GM23338 (cell line): ENCODE measurements around the gene RSPRY1. TPM values are rescaled to one million over a fixed set of nuclear protein-coding genes. Genes with fewer than 3 reads are reported as not detected.
"Not testable (repeated sequence)": the region's sequence is repeated elsewhere in the genome, so short reads cannot be mapped to it uniquely, and the experiment has no call there.

ENCODE experiments used
- ATAC-seq: fragments of 200-7000 bp; cut with Tn5 transposase; 3 replicates; pipeline ENCODE4 v1.9.1; 2020
- DNase-seq: peaks from one replicate; pipeline ENCODE4 v3.0.0-alpha.2; 2015; ENCODE audit warnings: low spot score
- H2AFZ ChIP-seq: fragments of 200-600 bp; sonication (generic); 2 replicates; pipeline ENCODE4 v1.8.0; 2016; ENCODE audit warnings: antibody characterized with exemption, mild to moderate bottlenecking, moderate library complexity
- H3F3A ChIP-seq: fragments of 200-600 bp; sonication (generic); replicated peaks from 2 replicates; pipeline ENCODE4 v1.8.0; 2017; ENCODE audit warnings: antibody characterized with exemption, mixed run types, low read depth
- H3K27ac ChIP-seq: fragments of 200-600 bp; sonication (generic); 2 replicates; pipeline ENCODE4 v1.6.1; 2016; ENCODE audit warnings: low read depth
- H3K27me3 ChIP-seq: fragments of 200-600 bp; sonication (generic); 2 replicates; pipeline ENCODE4 v1.8.0; 2016; ENCODE audit warnings: mild to moderate bottlenecking, mixed run types, moderate library complexity; ENCODE audit not compliant: insufficient read depth
- H3K36me3 ChIP-seq: fragments of 200-600 bp; sonication (generic); 2 replicates; pipeline ENCODE4 v1.8.0; 2016; ENCODE audit warnings: mild to moderate bottlenecking; ENCODE audit not compliant: insufficient read depth
- H3K4me1 ChIP-seq: fragments of 200-600 bp; sonication (generic); 2 replicates; pipeline ENCODE4 v1.8.0; 2016; ENCODE audit warnings: mild to moderate bottlenecking, moderate library complexity; ENCODE audit not compliant: insufficient read depth
- H3K4me2 ChIP-seq: fragments of 200-600 bp; sonication (generic); 2 replicates; pipeline ENCODE4 v1.7.1; 2017; ENCODE audit warnings: mixed run types
- H3K4me3 ChIP-seq: fragments of 200-600 bp; sonication (generic); 2 replicates; pipeline ENCODE4 v1.6.1; 2016; ENCODE audit warnings: mixed run types
- H3K79me2 ChIP-seq: fragments of 200-600 bp; sonication (generic); replicated peaks from 2 replicates; pipeline ENCODE4 v1.8.0; 2017; ENCODE audit warnings: mild to moderate bottlenecking; ENCODE audit not compliant: insufficient read depth
- H3K9me2 ChIP-seq: fragments of 200-600 bp; sonication (generic); 2 replicates; pipeline ENCODE4 v1.8.0; 2017; ENCODE audit not compliant: insufficient read depth
- H4K20me1 ChIP-seq: fragments of 200-600 bp; sonication (generic); replicated peaks from 2 replicates; pipeline ENCODE4 v1.8.0; 2017; ENCODE audit warnings: mild to moderate bottlenecking; ENCODE audit not compliant: insufficient read depth
- H3K27ac Mint-ChIP-seq: 2 replicates; pipeline ENCODE4 v1.8.0; 2020; ENCODE audit warnings: inconsistent platforms, mild to moderate bottlenecking, moderate library complexity, mixed read lengths
- H3K27me3 Mint-ChIP-seq: 3 replicates; pipeline ENCODE4 v1.8.0; 2022; ENCODE audit warnings: low read depth, mild to moderate bottlenecking, moderate library complexity, mixed read lengths, inconsistent platforms; ENCODE audit not compliant: insufficient read depth, poor library complexity
- H3K36me3 Mint-ChIP-seq: 3 replicates; pipeline ENCODE4 v1.8.0; 2021; ENCODE audit warnings: low read depth, mild to moderate bottlenecking, inconsistent platforms, moderate library complexity, mixed read lengths
- H3K4me1 Mint-ChIP-seq: 3 replicates; pipeline ENCODE4 v1.8.0; 2020; ENCODE audit warnings: mild to moderate bottlenecking, inconsistent platforms, mixed read lengths
- H3K4me3 Mint-ChIP-seq: 3 replicates; pipeline ENCODE4 v1.8.0; 2021; ENCODE audit warnings: moderate library complexity, mild to moderate bottlenecking, inconsistent platforms, mixed read lengths
- H3K9me3 Mint-ChIP-seq: 3 replicates; pipeline ENCODE4 v1.8.0; 2020; ENCODE audit warnings: moderate library complexity, mild to moderate bottlenecking, inconsistent platforms, mixed read lengths
- ETS1 ChIP-seq: IDR thresholded peaks from 2 replicates; pipeline ENCODE4 v1.6.1; 2016; ENCODE audit warnings: antibody characterized with exemption
- EZH2 ChIP-seq: fragments of 200-600 bp; sonication (generic); IDR thresholded peaks from one replicate; pipeline ENCODE4 v1.8.0; 2017; ENCODE audit warnings: antibody characterized with exemption, mild to moderate bottlenecking, low read depth; ENCODE audit not compliant: unreplicated experiment
- EZH2phosphoT487 ChIP-seq: fragments of 200-600 bp; sonication (generic); IDR thresholded peaks from one replicate; pipeline ENCODE4 v1.8.1; 2018; ENCODE audit warnings: antibody characterized with exemption; ENCODE audit not compliant: unreplicated experiment
- JUNB ChIP-seq: IDR thresholded peaks from one replicate; pipeline ENCODE4 v1.6.1; 2016; ENCODE audit warnings: antibody characterized with exemption; ENCODE audit not compliant: unreplicated experiment
- NANOG ChIP-seq: IDR thresholded peaks from 2 replicates; pipeline ENCODE4 v1.6.1; 2016; ENCODE audit warnings: antibody characterized with exemption, borderline replicate concordance
- ZNF114 ChIP-seq: fragments of 250-450 bp; sonication (Bioruptor Pico); IDR thresholded peaks from 2 replicates; pipeline ENCODE4 v1.5.0; 2020; ENCODE audit warnings: mild to moderate bottlenecking, moderate library complexity
- polyA plus RNA-seq: library from polyadenylated mRNA; unstranded; fragments of >200 nt; fragmentation: Nextera tagmentation; extraction: Ambion mirVana; gene quantifications from 2 replicates; pipeline ENCODE4 v1.2.1, GENCODE V29; 2016
- total RNA-seq: library from RNA; depleted of rRNA; stranded (reverse); fragments of >200 nt; shearing (Covaris generic); gene quantifications from 2 replicates; pipeline ENCODE4 v1.2.3, GENCODE V29; 2014
- TF ChIP-seq, protein P1 (sequence below): IDR thresholded peaks from one replicate; pipeline ENCODE4 v1.6.1; 2018; ENCODE audit warnings: antibody characterized with exemption; ENCODE audit not compliant: unreplicated experiment
- TF ChIP-seq, protein P2 (sequence below), 2 experiments: fragments of 200-600 bp in 1 of 2; sonication (generic) in 1 of 2; conservative IDR thresholded peaks; 2 replicates each; pipeline versions ENCODE4 v1.5.1 to v1.6.1; 2016 to 2017; ENCODE audit warnings: antibody characterized with exemption in 2 of 2, low read depth in 2 of 2, mild to moderate bottlenecking in 2 of 2, moderate library complexity in 1 of 2

RSPRY1 gene
- total and polyA plus RNA-seq, 2 experiments from 2014 or later = 25.8 to 35.9 TPM

DNA sequence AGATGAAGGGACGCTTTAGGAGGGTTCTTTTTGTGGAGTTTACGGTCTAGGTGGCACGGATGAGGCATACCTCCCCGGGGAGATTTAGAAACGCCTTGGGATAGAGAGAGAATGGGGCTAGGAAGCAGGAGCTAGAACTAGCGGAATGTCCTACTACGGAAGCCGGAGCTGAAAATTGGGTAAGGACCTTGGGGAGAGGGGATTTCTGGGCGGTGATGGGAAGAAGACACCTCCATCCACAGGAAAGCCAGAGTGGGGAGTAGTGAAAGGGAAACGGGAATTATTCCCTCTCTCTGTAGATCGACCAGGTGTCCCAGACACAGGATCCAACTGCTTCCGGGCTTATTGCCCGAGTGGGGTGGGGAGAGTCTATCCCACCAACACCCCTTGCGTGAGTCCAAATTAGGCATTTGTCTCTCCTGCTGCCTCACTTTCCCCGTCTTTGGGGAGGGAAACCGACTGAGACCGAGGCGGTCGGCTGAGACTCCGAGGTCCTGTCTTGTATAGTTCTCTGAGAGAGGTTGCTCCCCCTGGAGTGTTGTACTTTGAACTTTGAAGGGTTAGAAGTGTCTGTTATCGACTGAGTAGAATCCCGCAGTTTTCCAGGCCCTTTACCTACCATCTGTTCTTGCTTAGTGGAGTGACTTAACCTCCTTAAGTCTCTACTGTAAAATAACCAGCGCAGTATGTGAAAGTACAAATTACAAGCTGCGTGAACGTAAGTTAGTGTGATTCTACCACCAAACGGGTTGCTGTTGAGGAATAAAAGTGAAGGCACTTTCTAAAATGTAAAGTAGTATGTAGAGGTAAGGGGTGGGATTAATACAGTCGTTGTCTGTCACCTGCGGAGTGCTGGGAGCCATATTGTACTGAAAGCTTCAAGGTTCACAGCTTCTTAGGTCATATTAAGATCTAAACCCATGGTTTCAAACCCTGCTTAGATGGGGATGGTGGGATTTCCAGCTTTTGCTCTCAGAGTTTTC is 1.0 kb downstream of the RSPRY1 start:
- Histone ChIP-seq H3K4me3 (peak overlapping the region; percentile 97), H4K20me1 (peaks cover 17% of the 10 kb centered on the region), H2AFZ (peak overlapping the region; percentile 95), H3K27me3 (no peaks in the 10 kb centered on the region), H3K4me2 (peak overlapping the region; percentile 94), H3K9me2 (no peaks in the 10 kb centered on the region), H3K27ac (peak overlapping the region; percentile 61), H3K4me1 (peaks cover 19% of the 10 kb centered on the region), H3K36me3 (no peaks in the 10 kb centered on the region), H3F3A (no peaks in the 10 kb centered on the region), H3K79me2 (peaks cover 85% of the 10 kb centered on the region)
- Mint-ChIP-seq H3K27me3 (peaks cover 11% of the 10 kb centered on the region), H3K36me3 (no peaks in the 10 kb centered on the region), H3K4me3 (peak overlapping the region; percentile 96), H3K27ac (peak overlapping the region; percentile 65), H3K4me1 (peaks cover 28% of the 10 kb centered on the region), H3K9me3 (no peaks in the 10 kb centered on the region)
- DNase-seq (peak; percentile 39), ATAC-seq (peak; percentile 5)
- TF ChIP-seq, protein P1, sequence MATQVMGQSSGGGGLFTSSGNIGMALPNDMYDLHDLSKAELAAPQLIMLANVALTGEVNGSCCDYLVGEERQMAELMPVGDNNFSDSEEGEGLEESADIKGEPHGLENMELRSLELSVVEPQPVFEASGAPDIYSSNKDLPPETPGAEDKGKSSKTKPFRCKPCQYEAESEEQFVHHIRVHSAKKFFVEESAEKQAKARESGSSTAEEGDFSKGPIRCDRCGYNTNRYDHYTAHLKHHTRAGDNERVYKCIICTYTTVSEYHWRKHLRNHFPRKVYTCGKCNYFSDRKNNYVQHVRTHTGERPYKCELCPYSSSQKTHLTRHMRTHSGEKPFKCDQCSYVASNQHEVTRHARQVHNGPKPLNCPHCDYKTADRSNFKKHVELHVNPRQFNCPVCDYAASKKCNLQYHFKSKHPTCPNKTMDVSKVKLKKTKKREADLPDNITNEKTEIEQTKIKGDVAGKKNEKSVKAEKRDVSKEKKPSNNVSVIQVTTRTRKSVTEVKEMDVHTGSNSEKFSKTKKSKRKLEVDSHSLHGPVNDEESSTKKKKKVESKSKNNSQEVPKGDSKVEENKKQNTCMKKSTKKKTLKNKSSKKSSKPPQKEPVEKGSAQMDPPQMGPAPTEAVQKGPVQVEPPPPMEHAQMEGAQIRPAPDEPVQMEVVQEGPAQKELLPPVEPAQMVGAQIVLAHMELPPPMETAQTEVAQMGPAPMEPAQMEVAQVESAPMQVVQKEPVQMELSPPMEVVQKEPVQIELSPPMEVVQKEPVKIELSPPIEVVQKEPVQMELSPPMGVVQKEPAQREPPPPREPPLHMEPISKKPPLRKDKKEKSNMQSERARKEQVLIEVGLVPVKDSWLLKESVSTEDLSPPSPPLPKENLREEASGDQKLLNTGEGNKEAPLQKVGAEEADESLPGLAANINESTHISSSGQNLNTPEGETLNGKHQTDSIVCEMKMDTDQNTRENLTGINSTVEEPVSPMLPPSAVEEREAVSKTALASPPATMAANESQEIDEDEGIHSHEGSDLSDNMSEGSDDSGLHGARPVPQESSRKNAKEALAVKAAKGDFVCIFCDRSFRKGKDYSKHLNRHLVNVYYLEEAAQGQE = no peak
- TF ChIP-seq ETS1 = no peak
- TF ChIP-seq NANOG = no peak
- TF ChIP-seq EZH2phosphoT487 = no peak
- no peak for TF ChIP-seq EZH2
- TF ChIP-seq JUNB = no peak
- TF ChIP-seq ZNF114 = no peak
- TF ChIP-seq, protein P2, sequence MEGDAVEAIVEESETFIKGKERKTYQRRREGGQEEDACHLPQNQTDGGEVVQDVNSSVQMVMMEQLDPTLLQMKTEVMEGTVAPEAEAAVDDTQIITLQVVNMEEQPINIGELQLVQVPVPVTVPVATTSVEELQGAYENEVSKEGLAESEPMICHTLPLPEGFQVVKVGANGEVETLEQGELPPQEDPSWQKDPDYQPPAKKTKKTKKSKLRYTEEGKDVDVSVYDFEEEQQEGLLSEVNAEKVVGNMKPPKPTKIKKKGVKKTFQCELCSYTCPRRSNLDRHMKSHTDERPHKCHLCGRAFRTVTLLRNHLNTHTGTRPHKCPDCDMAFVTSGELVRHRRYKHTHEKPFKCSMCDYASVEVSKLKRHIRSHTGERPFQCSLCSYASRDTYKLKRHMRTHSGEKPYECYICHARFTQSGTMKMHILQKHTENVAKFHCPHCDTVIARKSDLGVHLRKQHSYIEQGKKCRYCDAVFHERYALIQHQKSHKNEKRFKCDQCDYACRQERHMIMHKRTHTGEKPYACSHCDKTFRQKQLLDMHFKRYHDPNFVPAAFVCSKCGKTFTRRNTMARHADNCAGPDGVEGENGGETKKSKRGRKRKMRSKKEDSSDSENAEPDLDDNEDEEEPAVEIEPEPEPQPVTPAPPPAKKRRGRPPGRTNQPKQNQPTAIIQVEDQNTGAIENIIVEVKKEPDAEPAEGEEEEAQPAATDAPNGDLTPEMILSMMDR (conservative IDR thresholded peaks at IDR 0.05; ENCODE audit: low read depth in 2 of 2) = no peak

- not testable (repeated sequence) for H3K36me3 Mint-ChIP-seq, H3K27ac ChIP-seq, H3K27me3 ChIP-seq, H3K9me3 Mint-ChIP-seq, H3K9me2 ChIP-seq, ATAC-seq, H3K36me3 ChIP-seq, H3F3A ChIP-seq, H2AFZ ChIP-seq, DNase-seq, H3K27ac Mint-ChIP-seq
- Mint-ChIP-seq H3K4me1 (peaks cover 22% of the 10 kb centered on the region), H3K27me3 (peaks cover 11% of the 10 kb centered on the region), H3K4me3 (peak overlapping the region; percentile 96)
- peaks cover 11% of the 10 kb centered on the region for H3K4me1 ChIP-seq
- peaks cover 25% of the 10 kb centered on the region for H4K20me1 ChIP-seq
- H3K4me2 ChIP-seq = peak overlapping the region; percentile 94
- H3K4me3 ChIP-seq = peak overlapping the region; percentile 97
- peaks cover 85% of the 10 kb centered on the region for H3K79me2 ChIP-seq
These were observed 2.0 kb downstream of the RSPRY1 start for GRCh38 chr16:57187902-57188710.
